Measurements from ENCODE around the gene HCST.

GRCh38 chr19:35939307-35940077 is 37.2 kb downstream of the HCST start:
- TF ChIP-seq GATA2 (IDR thresholded peaks at IDR 0.05; ENCODE audit: low read depth, low read length) (no peak), GATA3 (IDR thresholded peaks at IDR 0.05; ENCODE audit: low read depth, low read length) (no peak)

Data from SH-SY5Y (cell line).